Stimulated activated CD4-positive, alpha-beta T cell treated with anti-CD3 and anti-CD28 coated beads, TNF-alpha, amount 100 ng/mL, for 24 hours (primary cell): ENCODE measurements around the gene NOL6.
"Not testable (repeated sequence)": the region's sequence is repeated elsewhere in the genome, so short reads cannot be mapped to it uniquely, and the experiment has no call there.

Source experiments
- DNase-seq, 3 experiments: peaks; one replicate each; pipeline ENCODE4 v3.0.0-alpha.2; 2020; ENCODE audit warnings: low read depth in 3 of 3

NOL6 gene

DNA sequence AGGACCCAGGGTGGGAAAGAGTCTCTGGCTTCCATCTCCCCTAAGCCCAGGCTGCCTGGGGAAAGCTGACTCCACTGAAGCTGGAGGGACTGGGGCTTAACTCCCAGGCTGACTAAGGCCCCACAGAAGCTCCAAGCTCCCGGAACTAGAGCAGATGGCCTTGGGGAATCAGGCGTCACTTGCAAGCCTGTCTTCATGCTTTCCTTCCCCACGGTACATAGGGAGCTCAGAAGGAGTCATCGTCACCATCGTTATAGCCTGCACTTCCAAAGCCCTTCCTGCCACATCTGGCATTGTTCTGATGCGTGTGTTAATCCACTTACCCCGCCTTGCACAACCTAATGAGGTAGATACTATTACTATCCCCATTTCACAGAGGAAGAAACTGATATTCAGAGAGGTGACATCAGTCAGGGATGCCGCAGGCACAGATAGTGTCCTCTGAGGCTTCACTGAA is 37.9 kb downstream of the NOL6 start:
- DNase-seq: no peak

DNA sequence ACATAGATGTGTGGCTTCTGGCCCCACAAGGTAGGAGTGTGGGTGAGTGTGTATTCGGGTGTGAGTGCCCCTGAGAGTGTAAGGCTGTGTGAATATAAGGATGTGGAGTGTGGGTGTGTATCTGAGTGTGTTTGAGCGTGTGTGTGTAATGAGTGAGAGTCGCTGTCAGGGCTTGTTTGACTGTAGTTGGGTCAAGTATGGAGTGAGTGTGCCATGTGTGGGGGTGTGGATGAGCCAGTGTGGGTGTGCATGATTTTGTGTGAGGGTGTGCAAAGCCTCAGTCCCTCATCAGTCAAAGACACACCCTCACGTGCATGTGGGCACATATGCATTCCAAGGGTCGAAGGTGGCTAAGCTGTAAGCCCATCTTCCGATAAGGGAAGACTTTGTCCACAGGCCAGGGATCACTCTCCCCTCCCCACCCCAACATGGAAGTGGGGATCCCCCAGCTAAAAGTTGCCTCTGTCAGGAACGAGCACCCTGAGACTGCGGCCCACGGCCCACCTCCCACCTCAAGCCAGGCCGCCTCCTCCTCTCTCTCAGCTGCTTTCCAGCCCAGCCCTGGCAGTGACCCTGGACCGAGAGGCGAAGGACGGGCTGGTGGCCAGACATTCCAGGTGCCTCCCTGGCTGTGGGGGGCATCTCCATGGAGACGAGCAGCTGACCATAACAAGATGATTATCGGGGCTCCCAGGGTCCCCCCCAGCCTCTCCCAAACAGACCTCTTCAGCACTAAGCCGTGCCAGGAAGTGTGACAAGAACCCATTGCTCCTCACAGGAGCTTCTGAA is 39.2 kb downstream of the NOL6 start:
- DNase-seq: no peak

GRCh38 chr9:33433871-33434270 is 39.9 kb downstream of the NOL6 start:
- no peak for DNase-seq

- DNase-seq: no peak
Measured at GRCh38 chr9:33431420-33431819, 42.3 kb downstream of the NOL6 start.

GRCh38 chr9:33430942-33431341 is 42.8 kb downstream of the NOL6 start:
- no peak for DNase-seq

DNA sequence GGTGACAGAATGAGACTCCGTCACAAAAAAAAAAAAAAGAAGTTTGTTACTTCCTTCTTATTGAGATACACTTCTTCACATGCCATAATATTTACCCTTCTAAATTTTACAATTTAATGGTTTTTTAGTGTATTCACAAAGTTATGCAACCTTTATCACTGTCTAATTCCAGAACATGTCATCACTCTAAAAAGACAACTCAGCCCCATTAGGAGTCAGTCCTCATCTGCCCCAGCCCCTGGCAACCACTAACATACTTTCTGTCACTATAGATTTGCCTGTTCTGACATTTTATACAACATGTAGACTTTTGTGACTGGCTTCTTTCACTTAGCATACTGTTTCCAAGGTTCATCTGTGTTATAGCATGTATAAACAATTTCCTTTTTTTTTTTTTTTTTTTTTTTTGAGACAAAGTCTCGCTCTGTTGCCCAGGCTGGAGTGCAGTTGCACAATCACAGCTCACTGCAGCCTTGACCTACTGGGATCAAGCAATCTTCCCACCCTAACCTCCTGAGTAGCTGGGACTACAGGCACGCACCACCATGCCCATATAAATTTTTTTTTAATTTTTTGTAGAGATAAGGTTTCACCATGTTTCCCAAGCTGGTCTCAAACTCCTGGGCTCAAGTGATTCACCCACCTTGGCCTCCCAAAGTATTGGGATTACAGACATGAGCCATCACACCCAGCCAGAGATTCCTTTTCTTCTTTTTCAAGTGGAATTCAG is 44.3 kb downstream of the NOL6 start:
- no peak for DNase-seq

DNA sequence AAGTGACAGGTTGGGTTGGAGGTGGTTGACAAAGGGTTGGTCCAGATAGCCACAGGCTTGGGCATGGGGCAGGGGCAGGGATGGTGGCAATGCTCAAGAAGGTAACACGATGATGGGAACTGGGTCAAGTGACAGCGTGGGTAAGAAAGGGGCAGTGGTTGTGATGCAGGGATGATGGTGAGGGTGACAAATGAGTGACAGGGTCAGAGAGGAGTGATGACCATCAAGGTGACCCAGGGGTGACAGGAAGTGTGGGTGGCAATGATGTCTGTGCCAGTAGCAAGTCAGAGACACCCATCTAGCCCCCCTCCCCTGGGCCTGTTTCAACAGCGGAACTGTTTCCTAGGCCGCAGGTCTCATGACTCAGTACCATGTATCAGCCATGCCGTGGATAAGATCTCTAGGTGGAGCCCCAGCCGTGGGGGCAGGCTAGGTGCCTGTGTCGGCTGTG is 46.9 kb downstream of the NOL6 start:
- DNase-seq: no peak

- no peak for DNase-seq
Measured at GRCh38 chr9:33425128-33425533, 48.6 kb downstream of the NOL6 start.

GRCh38 chr9:33424492-33424891 is 49.2 kb downstream of the NOL6 start:
- DNase-seq: not testable (repeated sequence)

GRCh38 chr9:33424043-33424442 is 49.7 kb downstream of the NOL6 start:
- not testable (repeated sequence) for DNase-seq

DNA sequence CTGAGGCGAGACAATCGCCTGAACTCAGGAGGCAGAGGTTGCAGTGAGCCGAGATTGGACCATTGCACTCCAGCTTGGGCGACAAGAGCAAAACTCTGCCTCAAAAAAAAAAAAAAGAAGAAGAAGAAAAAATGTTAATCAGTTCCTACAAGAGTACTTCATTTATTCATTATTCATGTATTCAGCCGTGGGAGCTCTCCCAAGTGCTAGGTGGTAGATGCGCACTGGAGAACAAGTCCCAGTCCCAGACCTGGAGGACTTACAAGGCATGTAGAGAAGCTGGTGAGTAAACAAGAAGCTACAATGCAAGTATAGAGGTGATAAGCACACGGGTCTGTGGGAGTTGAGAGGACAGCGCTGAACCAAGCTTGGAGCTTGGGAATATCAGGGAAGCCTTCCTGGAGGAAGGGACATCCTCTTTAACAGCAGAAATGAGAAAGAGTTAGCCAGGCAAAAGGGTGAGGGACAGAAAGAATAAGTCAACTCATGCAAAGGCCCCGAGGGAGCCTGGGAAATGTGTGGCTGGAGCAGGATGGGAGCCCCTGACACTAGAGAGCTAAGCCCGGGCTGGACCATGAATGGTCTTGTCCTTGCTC is 53.9 kb downstream of the NOL6 start:
- no peak for DNase-seq

GRCh38 chr9:33418090-33418489 is 55.6 kb downstream of the NOL6 start:
- DNase-seq: no peak

DNA sequence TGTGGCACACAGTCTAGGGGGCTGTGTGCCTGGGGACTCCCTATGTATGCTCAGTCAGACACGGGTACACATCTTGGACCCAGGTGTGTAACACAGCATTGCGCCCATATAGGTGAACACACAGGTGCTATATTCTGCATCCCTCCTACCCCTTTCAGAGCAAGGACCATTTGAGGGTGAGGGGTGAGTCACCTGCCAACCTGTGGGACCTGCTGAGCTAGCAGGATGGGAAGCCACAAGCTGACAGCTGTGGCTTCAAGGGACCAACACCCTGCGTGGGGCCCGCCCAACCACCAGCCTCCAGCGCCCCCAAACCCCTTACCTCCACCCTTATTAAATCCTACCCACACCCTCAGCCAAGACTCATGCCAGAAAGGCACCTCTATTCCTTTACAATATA is 56.7 kb downstream of the NOL6 start:
- DNase-seq: no peak

GRCh38 chr9:33415501-33416038 is 58.2 kb downstream of the NOL6 start:
- peak; percentile 60 to 93 (median 66) for DNase-seq

DNA sequence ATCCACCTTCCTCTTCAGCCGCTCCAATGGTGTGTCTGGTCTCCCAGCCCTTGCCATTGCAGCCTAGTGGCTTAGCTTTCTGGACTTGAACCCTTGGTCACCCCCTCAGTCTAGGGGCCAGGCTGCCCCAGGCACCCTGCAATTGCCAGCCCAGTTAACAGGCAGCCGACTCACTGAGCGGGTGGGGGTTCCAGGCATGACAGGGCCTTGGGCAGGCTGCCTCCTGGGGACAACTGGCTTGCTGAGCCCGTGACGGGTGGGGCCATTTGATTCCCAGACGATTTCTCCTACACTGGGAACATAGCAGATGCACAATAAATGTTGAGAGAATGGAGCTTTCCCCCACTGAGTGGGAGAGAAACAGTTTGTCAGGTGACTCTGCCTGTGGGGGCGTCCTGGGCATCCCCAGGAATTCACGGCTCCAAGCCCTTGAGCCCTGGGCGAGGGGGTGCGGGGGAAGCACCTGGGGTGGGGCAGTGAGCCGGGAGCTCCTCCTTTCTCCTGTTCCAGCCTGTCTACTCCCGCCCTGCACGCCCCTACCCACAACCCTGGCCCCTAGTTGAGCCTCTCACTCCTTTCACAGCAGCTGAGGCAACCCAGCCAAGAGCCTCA is 58.7 kb downstream of the NOL6 start:
- DNase-seq: no peak

DNA sequence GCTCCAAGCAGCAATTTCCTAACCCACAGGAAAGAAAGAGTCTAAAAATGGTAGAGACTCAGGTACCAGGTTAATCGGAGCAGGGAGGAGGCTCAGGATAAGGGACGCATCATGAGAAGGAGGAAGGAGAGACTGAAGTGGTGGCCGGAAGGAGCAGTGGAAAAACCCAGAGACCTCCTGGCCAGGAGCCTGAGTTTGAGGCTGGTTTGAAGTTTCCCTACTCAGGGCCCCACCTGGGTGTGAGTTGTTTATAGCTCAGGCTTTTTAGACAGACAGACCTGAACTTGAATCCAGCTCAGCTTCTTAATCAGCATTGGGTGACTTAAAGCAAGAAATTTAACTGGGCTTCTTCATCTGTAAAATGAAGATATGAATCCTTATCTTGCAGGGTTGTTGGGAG is 59.5 kb downstream of the NOL6 start:
- no peak for DNase-seq
